AG10803 (cell line): ENCODE results near the gene TJP1.
"Not testable (repeated sequence)": the region's sequence is repeated elsewhere in the genome, so short reads cannot be mapped to it uniquely, and the experiment has no call there.

ENCODE experiments used
- DNase-seq: peaks from one replicate; pipeline ENCODE4 v3.0.0; 2010; ENCODE audit warnings: low read depth
- H3K4me3 ChIP-seq: 2 replicates; pipeline ENCODE4 v1.5.1; 2011; ENCODE audit warnings: mild to moderate bottlenecking, low read length, control low read depth
- TF ChIP-seq, protein P1 (sequence below): conservative IDR thresholded peaks from 2 replicates; pipeline ENCODE4 v1.5.1; 2011; ENCODE audit warnings: mild to moderate bottlenecking, low read length, control low read depth, inconsistent platforms

Gene TJP1

DNA sequence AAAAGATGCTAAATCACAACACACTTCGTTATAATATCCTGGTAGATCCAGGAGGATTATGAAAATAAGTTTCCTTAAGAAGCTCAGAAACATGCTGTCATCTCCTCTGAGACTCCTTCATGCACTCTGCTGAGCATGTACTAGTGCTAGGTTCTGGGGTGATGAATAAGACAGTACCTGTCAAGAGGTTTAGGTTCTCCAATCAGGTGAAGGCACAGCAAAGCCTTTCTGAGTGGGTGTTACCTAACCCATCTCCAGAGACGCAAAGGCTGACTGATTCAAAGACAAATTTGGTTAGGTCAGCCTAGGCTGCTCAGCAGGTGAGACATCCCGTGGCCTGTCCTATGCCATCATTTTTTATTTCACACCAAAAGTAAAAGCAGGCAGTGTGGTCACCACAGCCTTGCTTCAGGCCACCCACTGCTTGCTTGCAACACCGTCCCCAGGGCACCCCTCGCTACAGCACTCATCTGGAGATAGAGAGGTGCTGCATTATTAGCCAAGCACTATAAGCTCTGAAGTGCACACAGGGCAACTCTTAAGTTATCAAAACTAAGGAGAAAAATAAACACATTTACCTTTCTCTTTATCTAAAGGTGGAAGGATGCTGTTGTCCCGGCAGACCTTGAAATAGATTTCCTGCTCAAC lies 117.2 kb downstream of the TJP1 start:
- TF ChIP-seq, protein P1, sequence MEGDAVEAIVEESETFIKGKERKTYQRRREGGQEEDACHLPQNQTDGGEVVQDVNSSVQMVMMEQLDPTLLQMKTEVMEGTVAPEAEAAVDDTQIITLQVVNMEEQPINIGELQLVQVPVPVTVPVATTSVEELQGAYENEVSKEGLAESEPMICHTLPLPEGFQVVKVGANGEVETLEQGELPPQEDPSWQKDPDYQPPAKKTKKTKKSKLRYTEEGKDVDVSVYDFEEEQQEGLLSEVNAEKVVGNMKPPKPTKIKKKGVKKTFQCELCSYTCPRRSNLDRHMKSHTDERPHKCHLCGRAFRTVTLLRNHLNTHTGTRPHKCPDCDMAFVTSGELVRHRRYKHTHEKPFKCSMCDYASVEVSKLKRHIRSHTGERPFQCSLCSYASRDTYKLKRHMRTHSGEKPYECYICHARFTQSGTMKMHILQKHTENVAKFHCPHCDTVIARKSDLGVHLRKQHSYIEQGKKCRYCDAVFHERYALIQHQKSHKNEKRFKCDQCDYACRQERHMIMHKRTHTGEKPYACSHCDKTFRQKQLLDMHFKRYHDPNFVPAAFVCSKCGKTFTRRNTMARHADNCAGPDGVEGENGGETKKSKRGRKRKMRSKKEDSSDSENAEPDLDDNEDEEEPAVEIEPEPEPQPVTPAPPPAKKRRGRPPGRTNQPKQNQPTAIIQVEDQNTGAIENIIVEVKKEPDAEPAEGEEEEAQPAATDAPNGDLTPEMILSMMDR = no peak
- no peak overlapping the region for H3K4me3 ChIP-seq
- DNase-seq = no peak

DNA sequence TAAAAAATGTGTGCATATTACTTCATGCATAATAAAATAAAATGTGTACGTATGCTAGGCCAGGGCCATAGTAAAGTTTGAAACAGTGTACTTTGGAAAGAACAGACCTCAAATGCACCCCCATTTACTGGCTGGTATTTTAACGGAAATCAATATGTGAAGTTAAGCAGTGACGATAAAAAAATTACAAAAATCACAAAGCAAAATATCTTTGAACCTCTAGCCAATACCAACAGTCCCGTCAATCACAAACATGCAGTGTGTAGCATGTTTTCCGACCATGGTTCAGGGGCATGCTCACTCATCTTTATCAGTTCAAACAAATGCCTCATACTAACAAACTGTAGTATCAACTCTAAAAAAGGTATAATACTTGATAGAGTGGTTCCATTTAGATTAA lies 121.1 kb downstream of the TJP1 start:
- no peak overlapping the region for H3K4me3 ChIP-seq
- TF ChIP-seq, protein P1 = no peak
- DNase-seq = no peak

DNA sequence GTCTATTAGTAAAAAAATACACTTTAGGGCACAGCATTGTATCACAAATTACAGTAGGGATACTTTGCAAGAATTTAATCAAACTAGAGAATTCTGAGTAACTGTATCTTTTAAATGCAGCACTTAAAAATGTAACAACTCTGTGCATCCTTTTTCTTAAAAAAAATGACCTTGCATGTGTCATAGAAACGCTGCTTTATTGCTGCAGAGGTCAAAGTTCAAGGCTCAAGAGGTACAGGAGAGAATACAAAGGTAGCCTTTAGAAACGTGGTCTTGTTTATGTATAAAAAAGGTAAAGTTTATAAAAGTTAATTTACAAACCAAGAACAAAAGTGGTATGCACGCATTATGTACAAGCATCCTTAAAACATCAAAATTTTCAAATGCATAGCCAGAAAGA lies 122.0 kb downstream of the TJP1 start:
- DNase-seq = no peak
- no peak overlapping the region for H3K4me3 ChIP-seq
- TF ChIP-seq, protein P1 = no peak

DNA sequence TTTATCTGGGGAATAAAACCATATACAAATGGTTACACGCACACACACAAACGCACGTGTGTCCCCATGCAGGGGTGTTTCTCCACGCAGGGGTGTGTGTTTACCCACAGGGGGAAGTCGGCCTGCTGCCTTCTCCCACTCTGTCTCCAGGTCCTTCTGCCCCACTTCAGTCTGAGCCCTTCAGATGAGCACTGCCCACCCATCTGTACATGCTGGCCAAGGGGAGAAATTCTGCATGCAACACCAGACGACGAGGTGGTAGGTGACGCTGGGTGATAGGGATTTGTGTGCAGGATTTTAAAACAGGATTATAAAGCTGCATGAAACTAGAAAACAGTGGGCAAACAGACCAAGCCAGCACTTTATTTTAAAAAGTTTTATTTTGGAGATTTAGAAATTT lies 122.5 kb downstream of the TJP1 start:
- H3K4me3 ChIP-seq = no peak overlapping the region
- DNase-seq = no peak
- TF ChIP-seq, protein P1 = no peak

DNA sequence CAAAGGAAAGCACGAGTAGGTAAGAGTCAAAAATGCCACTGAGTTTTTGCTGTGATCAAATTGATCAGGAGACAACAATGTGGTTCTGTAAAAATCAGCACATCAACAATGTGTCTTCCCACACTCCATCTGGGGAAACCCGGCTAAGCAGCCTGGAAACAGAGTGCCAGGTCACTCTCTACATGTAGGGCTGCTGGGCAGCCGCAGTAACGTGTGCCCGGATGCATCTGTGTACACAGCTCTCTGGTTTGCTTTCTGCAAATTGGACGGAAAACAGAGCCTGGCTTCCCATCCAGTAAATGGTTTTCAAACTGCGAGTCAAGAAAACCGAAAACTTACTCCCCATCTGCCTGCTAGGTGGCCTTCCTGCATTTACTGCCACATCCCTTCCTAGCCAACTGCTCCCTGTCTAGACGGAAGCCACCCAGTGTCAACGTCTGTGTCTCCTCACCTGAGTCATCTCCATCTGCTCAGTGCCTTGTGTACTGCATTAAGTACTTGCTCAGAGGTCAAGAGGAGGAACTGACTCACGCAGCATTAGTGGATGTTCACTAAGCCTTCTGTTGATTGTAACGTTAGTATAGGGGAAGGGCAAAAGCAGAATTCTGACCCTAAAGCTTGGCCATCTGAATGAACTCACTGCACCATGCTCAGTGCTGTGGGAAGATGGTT lies 124.1 kb downstream of the TJP1 start:
- DNase-seq = peak; percentile 26
- H3K4me3 ChIP-seq = no peak overlapping the region
- TF ChIP-seq, protein P1 = no peak

DNA sequence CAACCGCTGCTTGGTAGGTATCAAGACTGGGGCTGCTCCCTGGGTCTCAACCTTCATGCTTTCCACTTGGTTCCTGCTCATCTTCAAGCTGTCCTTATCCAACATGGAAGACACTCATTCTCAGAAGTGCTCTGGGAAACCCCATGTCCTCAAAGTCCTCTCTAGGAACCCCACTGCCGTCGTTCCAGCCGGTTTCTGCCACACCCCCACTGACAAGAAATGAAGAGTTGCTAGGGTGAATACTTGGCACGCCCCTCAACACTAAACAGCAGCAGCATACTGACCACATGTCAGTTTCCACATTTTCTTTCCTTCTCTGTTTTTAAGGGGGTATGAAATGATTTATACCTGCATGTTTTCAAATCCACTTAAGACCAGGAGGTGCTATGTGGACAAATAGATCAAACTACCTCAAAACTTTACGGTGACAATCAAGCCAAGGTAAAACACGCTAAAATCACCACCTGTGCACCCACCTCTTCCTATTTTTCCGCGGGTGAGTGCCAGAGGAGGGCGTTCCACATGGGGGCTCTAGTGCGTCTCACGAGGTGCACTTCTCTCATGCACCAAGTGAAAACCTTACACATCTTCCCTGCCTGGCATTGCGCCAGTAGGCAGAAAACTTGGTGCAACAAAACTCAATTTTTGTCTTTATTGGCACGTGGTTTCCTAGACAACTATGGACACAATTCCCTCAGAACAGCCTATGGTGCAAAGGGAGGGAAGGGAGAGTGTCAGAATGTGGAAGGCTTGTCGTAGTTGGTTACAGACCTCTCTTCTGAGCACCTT lies 125.1 kb downstream of the TJP1 start:
- TF ChIP-seq, protein P1 = no peak
- no peak for DNase-seq
- H3K4me3 ChIP-seq = no peak overlapping the region

DNA sequence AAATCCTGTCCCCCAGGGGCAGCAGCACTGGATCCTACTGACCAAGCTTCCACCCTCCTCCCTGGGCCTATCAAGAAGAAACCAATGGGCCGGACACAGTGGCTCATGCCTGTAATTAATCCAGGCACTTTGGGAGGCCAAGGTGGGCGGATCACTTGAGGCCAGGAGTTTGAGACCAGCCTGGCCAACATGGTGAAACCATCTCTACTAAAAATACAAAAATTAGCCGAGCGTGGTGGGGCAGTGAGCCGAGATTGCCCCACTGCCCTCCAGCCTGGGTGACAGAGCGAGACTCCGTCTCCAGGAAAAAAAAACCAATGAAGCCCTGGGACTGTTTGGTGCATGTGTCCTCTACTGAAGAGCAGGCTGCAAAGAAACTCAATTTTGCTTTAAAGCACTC lies 125.8 kb downstream of the TJP1 start:
- H3K4me3 ChIP-seq, DNase-seq: not testable (repeated sequence)
